K562 (cell line): ENCODE data around the gene AP5Z1.

Source experiments
- CEBPZ ChIP-seq: fragments of 150-350 bp; IDR thresholded peaks from 2 replicates; pipeline ENCODE4 v1.6.1; 2014; ENCODE audit warnings: low read depth, mild to moderate bottlenecking, low read length, borderline replicate concordance
- CTCF ChIP-seq, 3 experiments: IDR thresholded peaks in 2 of 3; conservative IDR thresholded peaks in 1 of 3; 2 replicates each; pipeline ENCODE4 v1.5.1; 2011 to 2012; ENCODE audit warnings: low read length in 3 of 3, mild to moderate bottlenecking in 3 of 3, control low read depth in 2 of 3, improper control_type of control experiment in 1 of 3, inconsistent platforms in 1 of 3, low read depth in 1 of 3, mixed read lengths in 1 of 3, moderate library complexity in 1 of 3; ENCODE audit not compliant: insufficient read depth in 2 of 3
- POLR2A ChIP-seq: fragments of 450-650 bp; conservative IDR thresholded peaks from 2 replicates; pipeline ENCODE4 v1.6.1; 2016
- ZNF444 ChIP-seq: fragments of 250-450 bp; sonication (Bioruptor Pico); IDR thresholded peaks from 2 replicates; pipeline ENCODE4 v1.4.0; 2020; ENCODE audit warnings: mild to moderate bottlenecking, moderate library complexity
- ZNF507 ChIP-seq: conservative IDR thresholded peaks from 2 replicates; pipeline ENCODE4 v1.6.1; 2017; ENCODE audit warnings: missing genetic modification characterization, missing compliant biosample characterization

- no peak for TF ChIP-seq ZNF444 (CRISPR knock-in tag)
- no peak for TF ChIP-seq POLR2A
- TF ChIP-seq CEBPZ, result no peak
- peak; percentile 87 to 99 (median 99) for TF ChIP-seq CTCF (IDR thresholded peaks at IDR 0.05 in 2 of 3, conservative IDR thresholded peaks at IDR 0.05 in 1 of 3; ENCODE audit: insufficient read depth in 2 of 3, low read depth in 1 of 3, low read length in 3 of 3)
- no peak for TF ChIP-seq ZNF507 (tag)
Measured at GRCh38 chr7:4797858-4798705, 22.7 kb downstream of the AP5Z1 start.
